ENCODE results near the gene TTLL6.

GRCh38 chr17:48725004-48725287 is 92.1 kb downstream of the TTLL6 start:
- TF ChIP-seq EZH2 (IDR thresholded peaks at IDR 0.05; ENCODE audit: insufficient read depth, poor library complexity, severe bottlenecking) (no peak), EZH2phosphoT487 (IDR thresholded peaks at IDR 0.05; ENCODE audit: insufficient read depth, low read depth) (no peak)
